Cardiac muscle cell (in vitro differentiated cells and primary cell): ENCODE data around the gene CRAMP1. TPM values are rescaled to one million over a fixed set of nuclear protein-coding genes. Genes with fewer than 3 reads are reported as not detected.
A peak's percentile ranks its signal among the peaks of the same experiment; 100 is the strongest.
"Not testable (repeated sequence)": the region's sequence is repeated elsewhere in the genome, so short reads cannot be mapped to it uniquely, and the experiment has no call there.

Experiments
- DNase-seq, 2 donors: peaks; one replicate each; pipeline versions ENCODE4 v3.0.0 to v3.0.0-alpha.2; 2010 to 2017; ENCODE audit warnings: low read depth in 1 of 2, low spot score in 1 of 2
- H3K27ac ChIP-seq: fragments of 200-600 bp; sonication (generic); 2 replicates; pipeline ENCODE4 v1.5.1; 2016
- H3K27me3 ChIP-seq: fragments of 200-600 bp; sonication (generic); 2 replicates; pipeline ENCODE4 v1.6.0; 2016; ENCODE audit warnings: control low read depth
- H3K36me3 ChIP-seq: fragments of 200-600 bp; sonication (generic); 2 replicates; pipeline ENCODE4 v1.5.1; 2016; ENCODE audit warnings: control low read depth
- H3K4me1 ChIP-seq: fragments of 200-600 bp; sonication (generic); 2 replicates; pipeline ENCODE4 v1.8.1; 2017; ENCODE audit warnings: low read depth, mild to moderate bottlenecking, mixed run types
- H3K4me3 ChIP-seq: fragments of 200-600 bp; sonication (generic); 2 replicates; pipeline ENCODE4 v1.5.1; 2016; ENCODE audit warnings: mild to moderate bottlenecking
- H3K9me3 ChIP-seq: fragments of 200-600 bp; sonication (generic); 2 replicates; pipeline ENCODE4 v1.5.1; 2017; ENCODE audit warnings: low read depth, mild to moderate bottlenecking, control low read depth
- polyA plus RNA-seq: library from polyadenylated mRNA; unstranded; fragments of >200 nt; fragmentation: Nextera tagmentation; extraction: Ambion mirVana; gene quantifications from 2 replicates; pipeline ENCODE4 v1.2.1, GENCODE V29; 2016
- total RNA-seq: library from RNA; depleted of rRNA; stranded (reverse); fragments of >200 nt; gene quantifications from 2 replicates; pipeline ENCODE4 v1.2.3, GENCODE V29; 2016
- TF ChIP-seq, protein P1 (sequence below): IDR thresholded peaks from 2 replicates; pipeline ENCODE4 v1.5.1; 2012; ENCODE audit warnings: low read depth, mild to moderate bottlenecking, low read length

The CRAMP1 gene
- total and polyA plus RNA-seq, 2 experiments from 2014 or later, result 7.7 to 15.3 TPM

GRCh38 chr16:1715220-1715619 is 103.1 kb downstream of the CRAMP1 start:
- H3K27ac ChIP-seq, result no peak overlapping the region
- peaks cover 7% of the 10 kb centered on the region for H3K4me1 ChIP-seq
- H3K36me3 ChIP-seq, result no peaks in the 10 kb centered on the region
- TF ChIP-seq, protein P1, sequence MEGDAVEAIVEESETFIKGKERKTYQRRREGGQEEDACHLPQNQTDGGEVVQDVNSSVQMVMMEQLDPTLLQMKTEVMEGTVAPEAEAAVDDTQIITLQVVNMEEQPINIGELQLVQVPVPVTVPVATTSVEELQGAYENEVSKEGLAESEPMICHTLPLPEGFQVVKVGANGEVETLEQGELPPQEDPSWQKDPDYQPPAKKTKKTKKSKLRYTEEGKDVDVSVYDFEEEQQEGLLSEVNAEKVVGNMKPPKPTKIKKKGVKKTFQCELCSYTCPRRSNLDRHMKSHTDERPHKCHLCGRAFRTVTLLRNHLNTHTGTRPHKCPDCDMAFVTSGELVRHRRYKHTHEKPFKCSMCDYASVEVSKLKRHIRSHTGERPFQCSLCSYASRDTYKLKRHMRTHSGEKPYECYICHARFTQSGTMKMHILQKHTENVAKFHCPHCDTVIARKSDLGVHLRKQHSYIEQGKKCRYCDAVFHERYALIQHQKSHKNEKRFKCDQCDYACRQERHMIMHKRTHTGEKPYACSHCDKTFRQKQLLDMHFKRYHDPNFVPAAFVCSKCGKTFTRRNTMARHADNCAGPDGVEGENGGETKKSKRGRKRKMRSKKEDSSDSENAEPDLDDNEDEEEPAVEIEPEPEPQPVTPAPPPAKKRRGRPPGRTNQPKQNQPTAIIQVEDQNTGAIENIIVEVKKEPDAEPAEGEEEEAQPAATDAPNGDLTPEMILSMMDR, result no peak
- no peak overlapping the region for H3K4me3 ChIP-seq
- H3K27me3 ChIP-seq, result no peaks in the 10 kb centered on the region
- H3K9me3 ChIP-seq, result no peaks in the 10 kb centered on the region
- no peak for DNase-seq

- not testable (repeated sequence) for H3K27ac ChIP-seq, H3K36me3 ChIP-seq
Observed at GRCh38 chr16:1718236-1718635, 106.1 kb downstream of the CRAMP1 start.

GRCh38 chr16:1719559-1720229 is 107.5 kb downstream of the CRAMP1 start:
- peak overlapping the region; percentile 61 for H3K27ac ChIP-seq
- not testable (repeated sequence) for H3K4me1 ChIP-seq, DNase-seq, H3K4me3 ChIP-seq, H3K36me3 ChIP-seq, H3K27me3 ChIP-seq, H3K9me3 ChIP-seq

More at GRCh38 chr16:1718236-1718635, 106.1 kb downstream of the CRAMP1 start:
- H3K4me3 ChIP-seq, H3K27me3 ChIP-seq, H3K4me1 ChIP-seq, H3K9me3 ChIP-seq, DNase-seq: not testable (repeated sequence)

DNA sequence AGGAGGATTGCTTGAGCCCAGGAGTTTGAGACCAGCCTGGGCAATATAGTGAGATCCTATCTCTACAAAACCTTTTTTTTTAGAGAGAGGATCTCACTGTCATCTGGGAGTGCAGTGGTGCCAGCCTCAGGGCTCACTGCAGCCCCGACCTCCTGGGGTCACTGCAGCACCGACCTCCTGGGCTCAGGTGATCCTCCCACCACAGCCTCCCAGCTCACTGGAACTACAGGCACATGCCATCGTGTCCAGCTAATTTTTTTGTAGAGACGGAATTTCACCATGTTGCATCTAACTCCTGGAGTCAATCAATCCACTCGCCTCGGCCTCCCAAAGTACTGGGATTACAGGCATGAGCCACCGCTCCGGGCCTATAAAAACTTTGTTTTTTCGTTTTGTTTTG is 109.2 kb downstream of the CRAMP1 start:
- Histone ChIP-seq H3K36me3 (peaks cover 6% of the 10 kb centered on the region), H3K9me3 (no peaks in the 10 kb centered on the region), H3K27ac (no peak overlapping the region), H3K4me1 (no peaks in the 10 kb centered on the region), H3K27me3 (no peaks in the 10 kb centered on the region), H3K4me3 (no peak overlapping the region)
- TF ChIP-seq, protein P1, result no peak
- no peak for DNase-seq

- Histone ChIP-seq H3K4me1 (no peaks in the 10 kb centered on the region), H3K27ac (peak overlapping the region; percentile 41), H3K4me3 (no peak overlapping the region), H3K27me3 (no peaks in the 10 kb centered on the region), H3K9me3 (no peaks in the 10 kb centered on the region), H3K36me3 (peaks cover 6% of the 10 kb centered on the region)
- peak; percentile 47 to 51 for DNase-seq
- TF ChIP-seq, protein P1, result peak; percentile 81
Observed at GRCh38 chr16:1723450-1724147, 111.4 kb downstream of the CRAMP1 start.

DNA sequence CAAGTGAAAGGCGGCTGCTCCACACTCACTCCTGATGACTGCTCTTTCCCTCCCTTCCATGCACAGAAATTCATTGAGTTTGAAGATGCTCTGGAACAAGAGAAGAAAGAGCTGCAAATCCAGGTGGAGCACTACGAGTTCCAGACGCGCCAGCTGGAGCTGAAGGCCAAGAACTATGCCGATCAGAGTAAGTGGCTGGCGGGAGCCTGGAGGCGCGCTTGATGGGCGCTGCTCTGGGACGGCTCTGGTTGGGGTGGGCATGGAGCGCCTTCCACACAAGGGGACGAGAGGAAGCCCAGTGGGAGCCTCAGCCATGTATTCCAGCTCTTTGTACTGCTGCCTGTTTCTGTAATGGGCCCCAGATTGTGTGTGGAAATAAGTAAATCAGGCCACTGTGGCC is 112.3 kb downstream of the CRAMP1 start:
- TF ChIP-seq, protein P1, result no peak
- Histone ChIP-seq H3K9me3 (no peaks in the 10 kb centered on the region), H3K4me3 (no peak overlapping the region), H3K27me3 (no peaks in the 10 kb centered on the region), H3K27ac (no peak overlapping the region), H3K4me1 (no peaks in the 10 kb centered on the region), H3K36me3 (peaks cover 10% of the 10 kb centered on the region)
- no peak for DNase-seq
